Natural killer cell treated with Interleukin-12 subunit alpha and Interleukin-12 subunit beta and Interleukin-15 and Interleukin-18, amount 100 ng/mL, for 72 hours (primary cell): ENCODE data around the gene TM7SF2. TPM values are rescaled to one million over a fixed set of nuclear protein-coding genes. Genes with fewer than 3 reads are reported as not detected.

ENCODE experiments used
- ATAC-seq, 2 donors: fragments of 150-1000 bp; cut with Tn5 transposase in 1 of 2; sonication (Bioruptor Pico), chemical (Tn5 transposase) in 1 of 2; 2 replicates each; pipeline ENCODE4 v1.10.0; 2021
- DNase-seq: peaks from one replicate; pipeline ENCODE4 v3.0.0; 2022; ENCODE audit warnings: low spot score
- H3K27ac Mint-ChIP-seq, 2 donors: 1 replicate in 1 of 2; 2 replicates in 1 of 2; pipeline ENCODE4 v1.8.0; 2022; ENCODE audit warnings: mixed read lengths in 2 of 2, mild to moderate bottlenecking in 1 of 2, moderate library complexity in 1 of 2
- H3K27me3 Mint-ChIP-seq, 2 donors: 1 replicate in 1 of 2; 2 replicates in 1 of 2; pipeline ENCODE4 v1.8.0; 2022; ENCODE audit warnings: mixed read lengths in 2 of 2
- H3K36me3 Mint-ChIP-seq: one replicate; pipeline ENCODE4 v1.8.0; 2022; ENCODE audit warnings: mixed read lengths
- H3K4me1 Mint-ChIP-seq, 2 donors: 1 replicate in 1 of 2; 2 replicates in 1 of 2; pipeline ENCODE4 v1.8.0; 2022; ENCODE audit warnings: low read depth in 2 of 2, mixed read lengths in 2 of 2, mild to moderate bottlenecking in 1 of 2
- H3K4me3 Mint-ChIP-seq: one replicate; pipeline ENCODE4 v1.8.0; 2022; ENCODE audit warnings: mixed read lengths
- H3K9me3 Mint-ChIP-seq: 2 replicates; pipeline ENCODE4 v1.8.0; 2022; ENCODE audit warnings: mixed read lengths
- total RNA-seq, 2 donors: library from RNA; stranded (reverse); gene quantifications; one replicate each; pipeline ENCODE4 v1.2.3, GENCODE V29; 2022

Gene TM7SF2
- total RNA-seq, 2 donors from 2014 or later: 18.6 to 30.7 TPM

DNA sequence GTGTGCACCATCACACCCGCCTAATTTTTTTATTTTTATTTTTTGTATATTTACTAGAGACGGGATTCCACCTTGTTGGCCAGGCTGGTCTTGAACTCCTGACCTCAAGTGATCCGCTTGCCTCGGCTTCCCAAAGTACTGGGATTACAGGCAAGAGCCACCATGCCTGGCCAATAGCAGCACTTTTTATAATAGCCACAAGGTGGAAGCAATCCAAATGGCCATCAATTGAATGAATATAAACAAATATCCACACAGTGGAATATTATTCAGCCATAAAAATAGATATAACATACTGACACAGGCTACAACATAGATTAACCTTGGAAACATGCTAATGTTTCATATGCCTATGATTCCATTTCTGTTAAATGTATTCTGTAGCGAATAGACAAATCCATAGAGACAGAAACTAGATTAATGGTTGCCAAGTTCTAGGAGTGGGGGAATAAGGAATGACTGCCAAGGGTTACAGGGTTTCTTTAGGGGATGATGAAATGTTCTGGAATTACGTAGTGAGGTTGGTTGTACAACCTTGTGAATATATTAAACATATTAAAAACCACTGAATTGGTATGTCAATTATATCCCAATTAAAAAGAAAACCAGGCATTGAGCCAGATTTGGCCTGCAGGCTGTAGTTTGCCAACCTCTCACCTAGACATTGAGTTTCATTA is 10.9 kb upstream of the TM7SF2 start:
- H3K4me3 Mint-ChIP-seq: no peak overlapping the region
- no peaks in the 10 kb centered on the region for H3K9me3 Mint-ChIP-seq
- DNase-seq (no peak), ATAC-seq (no peak)
- H3K27ac Mint-ChIP-seq: no peak overlapping the region
- H3K4me1 Mint-ChIP-seq: peaks cover 19% of the 10 kb centered on the region in 2 donors
- no peaks in the 10 kb centered on the region for H3K36me3 Mint-ChIP-seq
- H3K27me3 Mint-ChIP-seq: no peaks in the 10 kb centered on the region

DNA sequence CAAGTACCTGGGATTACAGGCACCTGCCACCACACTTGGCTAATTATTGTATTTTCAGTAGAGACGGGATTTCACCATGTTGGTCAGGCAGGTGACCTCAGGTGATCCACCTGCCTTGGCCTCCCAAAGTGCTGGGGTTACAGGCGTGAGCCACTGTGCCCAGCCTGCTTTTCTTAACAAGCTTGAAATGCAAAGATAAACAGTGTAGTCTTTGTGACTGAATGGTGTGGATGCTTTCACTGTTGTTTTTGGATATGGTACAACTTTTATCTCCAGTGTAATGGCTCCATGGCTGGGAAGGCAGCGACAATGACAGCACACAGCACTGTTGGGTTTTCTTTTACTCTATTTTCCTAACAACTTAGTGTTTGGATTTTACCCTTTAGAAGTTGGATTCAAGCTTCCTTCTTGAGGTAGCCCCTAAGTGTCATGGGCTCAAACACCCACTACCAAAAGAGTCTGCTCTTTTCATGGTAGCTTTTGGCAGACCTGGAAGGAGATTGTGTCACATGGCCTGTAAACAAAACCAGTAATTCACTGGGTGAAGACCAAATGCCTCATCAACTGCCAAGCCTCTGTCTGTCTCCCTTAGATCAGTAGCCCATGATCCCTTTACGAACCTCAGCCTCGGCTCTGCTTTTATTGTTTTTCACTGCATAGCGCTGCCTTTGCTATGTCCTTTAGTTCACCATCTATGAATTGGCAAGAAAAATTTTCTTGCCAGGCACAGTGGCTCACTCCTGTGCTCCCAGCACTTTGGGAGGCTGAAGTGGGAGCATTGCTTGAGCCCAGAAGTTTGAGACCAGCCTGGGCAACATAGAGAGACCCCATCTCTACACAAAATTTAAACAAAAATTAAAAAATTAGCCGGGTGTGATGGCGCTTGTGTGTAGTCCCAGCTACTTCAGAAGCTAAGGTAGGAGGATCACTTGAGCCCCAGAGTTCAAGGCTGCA is 9.3 kb upstream of the TM7SF2 start:
- H3K27ac Mint-ChIP-seq: no peak overlapping the region
- no peaks in the 10 kb centered on the region for H3K36me3 Mint-ChIP-seq

DNA sequence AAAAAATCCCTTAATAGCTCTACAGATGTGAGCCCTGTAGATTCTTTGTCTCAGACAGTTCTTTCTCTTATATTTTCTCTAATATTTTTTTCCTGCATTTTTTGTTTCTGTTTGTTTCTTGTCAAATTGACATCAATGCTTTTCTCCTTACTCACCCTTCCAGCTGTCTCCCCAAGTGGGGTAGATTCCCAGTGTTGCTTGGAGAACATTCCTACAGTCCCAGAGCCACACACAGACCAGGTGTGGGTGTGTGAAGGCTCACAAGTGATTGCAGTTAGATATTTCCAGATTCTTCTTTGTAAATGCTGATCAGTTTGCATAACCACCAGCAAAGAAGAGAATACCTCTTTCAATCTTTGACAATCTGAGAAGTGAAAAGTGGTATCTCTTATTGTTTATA is 8.2 kb upstream of the TM7SF2 start:
- Mint-ChIP-seq H3K27ac (no peak overlapping the region), H3K4me1 (peaks cover 14 to 22% of the 10 kb centered on the region in 2 donors), H3K9me3 (no peaks in the 10 kb centered on the region), H3K4me3 (no peak overlapping the region), H3K36me3 (no peaks in the 10 kb centered on the region), H3K27me3 (no peaks in the 10 kb centered on the region)
- ATAC-seq (no peak), DNase-seq (peak; percentile 18)

More for the DNA sequence above, 9.3 kb upstream of the TM7SF2 start:
- ATAC-seq: no peak
- Mint-ChIP-seq H3K4me1 (peaks cover 19 to 25% of the 10 kb centered on the region in 2 donors), H3K9me3 (no peaks in the 10 kb centered on the region), H3K27me3 (no peaks in the 10 kb centered on the region), H3K4me3 (no peak overlapping the region)
- DNase-seq: peak; percentile 39

DNA sequence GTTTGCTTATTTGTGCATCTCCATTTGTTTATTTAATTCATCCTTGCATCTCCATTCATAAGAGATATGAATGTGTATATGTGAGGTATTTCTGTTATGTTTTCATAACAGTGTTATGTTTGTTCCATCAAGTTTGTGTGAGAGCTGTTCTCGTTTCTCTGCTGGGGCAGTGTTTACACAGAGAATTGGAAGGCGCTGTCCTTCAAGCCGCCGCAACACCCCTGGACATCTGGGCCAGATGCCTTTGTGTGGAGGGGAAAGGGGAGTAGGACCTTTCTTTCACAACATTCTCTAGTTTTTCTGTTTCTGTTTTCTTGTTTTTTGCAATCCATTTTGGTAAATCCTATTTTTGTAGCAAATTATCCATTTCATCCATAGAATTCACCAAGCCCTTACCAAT is 7.0 kb upstream of the TM7SF2 start:
- Mint-ChIP-seq H3K27ac (peak overlapping the region in 1 of 2 donors; percentile 85), H3K36me3 (no peaks in the 10 kb centered on the region), H3K4me3 (no peak overlapping the region), H3K27me3 (no peaks in the 10 kb centered on the region), H3K4me1 (peaks cover 7 to 17% of the 10 kb centered on the region in 2 donors), H3K9me3 (no peaks in the 10 kb centered on the region)
- ATAC-seq (no peak), DNase-seq (peak; percentile 13)

DNA sequence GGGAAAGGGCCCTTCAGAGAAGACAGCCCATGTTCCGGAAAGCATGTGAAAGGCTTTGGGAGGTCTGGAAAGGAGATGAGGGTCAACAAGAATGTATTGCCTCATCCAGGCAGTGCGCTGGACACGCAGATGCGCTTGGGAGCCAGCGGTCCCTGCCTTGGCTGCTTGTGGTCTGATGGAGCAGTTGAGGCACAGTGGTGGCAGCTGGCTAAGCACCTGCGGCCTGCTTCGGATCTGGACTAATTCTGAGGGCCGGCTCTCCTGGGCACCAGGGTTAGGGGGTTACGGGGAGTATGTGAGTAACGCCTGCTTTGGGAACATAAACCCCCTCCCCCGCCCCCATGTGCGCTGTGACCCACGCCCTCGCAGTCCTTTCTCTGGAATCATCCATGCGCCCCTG is 4.6 kb upstream of the TM7SF2 start:
- no peak overlapping the region for H3K4me3 Mint-ChIP-seq
- H3K9me3 Mint-ChIP-seq: no peaks in the 10 kb centered on the region
- H3K4me1 Mint-ChIP-seq: peaks cover 20 to 35% of the 10 kb centered on the region in 2 donors
- H3K27me3 Mint-ChIP-seq: no peaks in the 10 kb centered on the region
- no peak for ATAC-seq
- DNase-seq: peak; percentile 15
- H3K36me3 Mint-ChIP-seq: no peaks in the 10 kb centered on the region
- H3K27ac Mint-ChIP-seq: no peak overlapping the region

DNA sequence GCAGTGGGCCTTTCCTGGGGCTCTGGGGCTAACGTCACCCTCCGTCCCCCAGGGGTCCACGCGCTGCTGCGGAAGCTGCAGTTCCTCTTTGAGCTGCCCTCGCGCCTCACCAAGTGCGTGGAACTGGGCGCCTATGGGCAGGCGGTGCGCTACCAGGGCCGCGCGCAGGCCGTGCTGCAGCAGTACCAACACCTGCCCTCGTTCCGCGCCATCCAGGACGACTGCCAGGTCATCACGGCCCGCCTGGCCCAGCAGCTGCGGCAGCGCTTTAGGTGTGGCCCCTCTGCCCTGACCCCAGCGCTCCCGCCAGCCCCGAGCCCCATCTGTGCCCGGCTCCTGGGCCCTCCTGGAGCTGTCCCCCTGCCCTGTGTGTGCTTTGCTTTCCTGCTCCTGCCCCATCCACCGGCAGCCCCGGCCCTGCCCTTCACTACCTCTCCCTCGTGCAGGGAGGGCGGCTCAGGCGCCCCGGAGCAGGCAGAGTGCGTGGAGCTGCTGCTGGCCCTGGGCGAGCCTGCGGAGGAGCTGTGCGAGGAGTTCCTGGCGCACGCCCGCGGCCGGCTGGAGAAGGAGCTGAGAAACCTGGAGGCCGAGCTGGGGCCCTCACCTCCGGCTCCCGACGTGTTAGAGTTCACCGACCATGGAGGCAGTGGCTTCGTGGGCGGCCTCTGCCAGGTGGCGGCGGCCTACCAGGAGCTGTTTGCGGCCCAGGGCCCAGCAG is 3.8 kb upstream of the TM7SF2 start:
- no peak overlapping the region for H3K4me3 Mint-ChIP-seq
- no peak overlapping the region for H3K27ac Mint-ChIP-seq
- H3K9me3 Mint-ChIP-seq: no peaks in the 10 kb centered on the region
- no peaks in the 10 kb centered on the region for H3K36me3 Mint-ChIP-seq
- DNase-seq (peak; percentile 51), ATAC-seq (no peak)
- H3K27me3 Mint-ChIP-seq: no peaks in the 10 kb centered on the region
- H3K4me1 Mint-ChIP-seq: peaks cover 21 to 36% of the 10 kb centered on the region in 2 donors

DNA sequence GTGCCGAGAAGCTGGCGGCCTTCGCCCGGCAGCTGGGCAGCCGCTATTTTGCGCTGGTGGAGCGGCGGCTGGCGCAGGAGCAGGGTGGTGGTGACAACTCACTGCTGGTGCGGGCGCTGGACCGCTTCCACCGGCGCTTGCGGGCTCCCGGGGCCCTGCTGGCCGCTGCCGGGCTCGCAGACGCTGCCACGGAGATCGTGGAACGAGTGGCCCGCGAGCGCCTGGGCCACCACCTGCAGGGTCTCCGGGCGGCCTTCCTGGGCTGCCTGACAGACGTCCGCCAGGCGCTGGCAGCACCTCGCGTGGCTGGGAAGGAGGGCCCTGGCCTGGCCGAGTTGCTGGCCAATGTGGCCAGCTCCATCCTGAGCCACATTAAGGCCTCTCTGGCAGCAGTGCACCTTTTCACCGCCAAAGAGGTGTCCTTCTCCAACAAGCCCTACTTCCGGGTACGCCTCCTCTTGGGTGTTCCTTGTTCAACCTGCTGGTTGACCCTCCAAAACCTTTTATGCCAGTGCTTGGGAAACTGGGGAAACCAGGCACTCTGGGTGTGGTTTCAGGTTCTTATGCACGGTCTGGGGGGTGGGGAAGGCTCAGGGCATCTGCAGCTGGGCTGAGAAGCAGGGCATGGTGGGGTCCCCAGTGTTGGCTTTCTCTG is 3.1 kb upstream of the TM7SF2 start:
- Mint-ChIP-seq H3K4me3 (no peak overlapping the region), H3K36me3 (no peaks in the 10 kb centered on the region), H3K27me3 (no peaks in the 10 kb centered on the region), H3K9me3 (no peaks in the 10 kb centered on the region), H3K4me1 (peaks cover 26 to 41% of the 10 kb centered on the region in 2 donors), H3K27ac (no peak overlapping the region)
- ATAC-seq (no peak), DNase-seq (peak; percentile 60)

DNA sequence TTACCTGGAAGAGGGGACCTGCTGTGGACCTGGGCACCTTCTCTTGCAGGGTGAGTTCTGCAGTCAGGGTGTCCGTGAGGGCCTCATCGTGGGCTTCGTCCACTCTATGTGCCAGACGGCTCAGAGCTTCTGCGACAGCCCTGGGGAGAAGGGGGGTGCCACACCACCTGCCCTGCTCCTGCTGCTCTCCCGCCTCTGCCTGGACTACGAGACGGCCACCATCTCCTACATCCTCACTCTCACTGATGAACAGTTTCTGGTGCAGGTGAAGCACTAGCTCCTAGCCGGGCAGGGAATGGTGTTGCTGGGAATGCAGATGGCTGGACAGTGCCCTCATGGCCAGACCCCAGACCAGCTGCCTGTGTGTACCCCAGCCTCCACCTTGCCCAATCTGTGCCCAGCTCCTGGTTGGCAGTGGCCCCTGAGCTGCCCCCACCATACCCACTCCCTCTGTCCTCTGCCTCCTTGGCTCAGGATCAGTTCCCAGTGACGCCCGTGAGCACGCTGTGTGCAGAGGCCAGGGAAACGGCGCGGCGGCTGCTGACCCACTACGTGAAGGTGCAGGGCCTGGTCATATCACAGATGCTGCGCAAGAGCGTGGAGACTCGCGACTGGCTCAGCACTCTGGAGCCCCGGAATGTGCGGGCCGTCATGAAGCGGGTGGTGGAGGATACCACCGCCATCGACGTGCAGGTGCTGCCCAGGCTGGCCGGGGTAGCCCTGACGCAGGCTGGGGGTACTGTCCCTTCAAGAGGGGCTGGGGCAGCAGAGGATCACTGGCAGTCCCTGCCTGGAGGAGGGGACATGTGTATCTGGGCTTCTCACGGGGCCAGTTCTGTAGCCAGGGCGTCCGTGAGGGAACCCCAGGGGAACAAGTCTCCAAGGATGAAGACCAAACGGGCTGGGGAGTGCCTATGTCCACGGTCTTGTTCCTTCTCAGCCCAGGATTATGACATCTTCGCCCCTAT is 2.2 kb upstream of the TM7SF2 start:
- DNase-seq: peak; percentile 60
- Mint-ChIP-seq H3K9me3 (no peaks in the 10 kb centered on the region), H3K27ac (no peak overlapping the region), H3K4me1 (peaks cover 27 to 41% of the 10 kb centered on the region in 2 donors), H3K4me3 (no peak overlapping the region), H3K36me3 (no peaks in the 10 kb centered on the region), H3K27me3 (no peaks in the 10 kb centered on the region)
- no peak for ATAC-seq

DNA sequence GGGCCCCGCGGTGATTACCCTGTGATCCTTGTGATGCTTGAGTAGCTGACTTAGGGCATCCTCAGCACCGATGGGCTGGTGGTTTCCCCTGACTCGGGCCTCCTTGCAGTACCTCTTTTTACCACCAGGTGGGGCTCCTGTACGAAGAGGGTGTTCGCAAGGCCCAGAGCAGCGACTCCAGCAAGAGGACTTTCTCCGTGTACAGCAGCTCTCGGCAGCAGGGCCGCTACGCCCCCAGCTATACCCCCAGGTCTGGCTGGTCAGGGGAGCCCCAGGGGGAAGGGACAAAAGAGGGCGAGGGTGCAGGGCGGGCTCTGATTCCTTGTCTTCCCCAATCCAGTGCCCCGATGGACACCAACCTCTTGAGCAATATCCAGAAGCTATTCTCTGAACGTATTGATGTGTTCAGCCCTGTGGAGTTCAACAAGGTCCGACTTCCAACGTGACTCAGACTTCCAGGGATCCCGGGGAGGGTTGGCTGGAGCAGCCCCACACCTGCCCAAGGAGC is 1.3 kb upstream of the TM7SF2 start:
- H3K4me1 Mint-ChIP-seq: peaks cover 26 to 35% of the 10 kb centered on the region in 2 donors
- H3K27me3 Mint-ChIP-seq: no peaks in the 10 kb centered on the region
- no peak overlapping the region for H3K4me3 Mint-ChIP-seq
- H3K27ac Mint-ChIP-seq: no peak overlapping the region
- H3K36me3 Mint-ChIP-seq: no peaks in the 10 kb centered on the region
- DNase-seq (peak; percentile 89), ATAC-seq (peak; percentile 59 to 69)
- no peaks in the 10 kb centered on the region for H3K9me3 Mint-ChIP-seq

DNA sequence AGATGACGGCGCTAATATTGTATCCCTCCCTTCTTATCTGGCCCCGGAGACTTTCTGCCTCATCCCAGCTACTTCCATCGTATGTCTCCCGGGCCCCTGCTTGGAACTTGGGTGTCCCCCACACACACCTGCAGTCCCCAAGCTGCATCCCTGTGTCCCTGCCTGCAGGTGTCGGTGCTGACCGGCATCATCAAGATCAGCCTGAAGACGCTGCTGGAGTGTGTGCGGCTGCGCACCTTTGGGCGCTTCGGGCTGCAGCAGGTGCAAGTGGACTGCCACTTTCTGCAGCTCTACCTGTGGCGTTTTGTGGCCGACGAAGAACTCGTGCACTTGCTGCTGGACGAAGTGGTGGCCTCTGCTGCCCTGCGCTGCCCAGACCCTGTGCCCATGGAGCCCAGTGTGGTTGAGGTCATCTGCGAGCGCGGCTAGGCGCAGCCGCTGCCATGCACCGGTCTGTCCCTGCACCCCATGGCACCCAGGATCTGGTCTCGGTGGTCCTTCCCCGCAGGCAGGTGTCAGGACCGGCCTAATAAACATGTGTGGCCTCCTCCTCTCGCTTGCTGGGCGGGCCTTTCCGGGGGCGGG is 421 bp upstream of the TM7SF2 start:
- Mint-ChIP-seq H3K27me3 (no peaks in the 10 kb centered on the region), H3K4me3 (peak overlapping the region; percentile 97)

DNA sequence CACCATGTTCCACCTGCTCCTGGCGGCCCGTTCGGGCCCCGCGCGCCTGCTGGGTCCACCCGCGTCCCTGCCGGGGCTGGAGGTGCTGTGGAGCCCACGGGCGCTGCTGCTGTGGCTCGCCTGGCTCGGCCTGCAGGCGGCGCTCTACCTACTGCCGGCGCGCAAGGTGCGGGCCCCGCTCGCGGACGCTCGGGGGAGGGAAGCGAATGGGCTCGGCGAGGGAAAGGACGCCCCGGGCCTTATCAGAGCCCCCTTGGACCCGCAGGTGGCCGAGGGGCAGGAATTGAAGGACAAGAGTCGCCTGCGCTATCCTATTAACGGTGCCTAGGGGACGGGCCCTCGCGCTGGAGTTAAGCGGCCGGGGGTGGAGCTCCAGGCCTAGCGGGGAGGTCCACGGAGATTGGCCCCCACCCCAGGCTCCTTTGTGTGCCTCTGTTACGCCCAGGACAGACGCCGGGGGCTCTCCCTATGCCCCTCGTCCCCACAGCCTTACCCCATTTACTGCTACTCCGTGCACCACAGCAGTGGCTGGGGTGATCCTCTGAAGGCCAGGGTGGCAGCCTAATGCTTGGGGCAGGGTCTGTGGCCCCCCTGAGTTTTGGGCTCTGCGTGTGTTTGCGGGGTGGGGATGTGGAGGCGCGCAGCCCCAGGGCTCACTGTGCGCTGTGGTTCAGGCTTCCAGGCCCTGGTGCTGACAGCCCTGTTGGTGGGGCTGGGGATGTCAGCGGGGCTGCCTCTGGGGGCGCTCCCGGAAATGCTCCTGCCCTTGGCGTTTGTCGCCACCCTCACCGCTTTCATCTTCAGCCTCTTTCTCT is 1.1 kb downstream of the TM7SF2 start:
- peak; percentile 78 for DNase-seq
- Mint-ChIP-seq H3K27me3 (no peaks in the 10 kb centered on the region), H3K36me3 (no peaks in the 10 kb centered on the region), H3K4me1 (peaks cover 21 to 27% of the 10 kb centered on the region in 2 donors), H3K9me3 (no peaks in the 10 kb centered on the region), H3K4me3 (peak overlapping the region; percentile 97), H3K27ac (peak overlapping the region; percentile 10 to 45)
- ATAC-seq: peak; percentile 61 to 67

More for the DNA sequence above, 421 bp upstream of the TM7SF2 start:
- ATAC-seq: no peak
- Mint-ChIP-seq H3K4me1 (peaks cover 20 to 29% of the 10 kb centered on the region in 2 donors), H3K9me3 (no peaks in the 10 kb centered on the region), H3K27ac (peak overlapping the region; percentile 73 to 91), H3K36me3 (no peaks in the 10 kb centered on the region)
- DNase-seq: no peak
